Activated gamma-delta T cell treated with Interleukin-2 at 50 U/mL for 16 hours (primary cell): ENCODE measurements around the gene CCM2.
A peak's percentile ranks its signal among the peaks of the same experiment; 100 is the strongest.
"Not testable (repeated sequence)": the region's sequence is repeated elsewhere in the genome, so short reads cannot be mapped to it uniquely, and the experiment has no call there.

Experiments
- DNase-seq: peaks from one replicate; pipeline ENCODE4 v3.0.0-alpha.2; 2020

CCM2 gene

DNA sequence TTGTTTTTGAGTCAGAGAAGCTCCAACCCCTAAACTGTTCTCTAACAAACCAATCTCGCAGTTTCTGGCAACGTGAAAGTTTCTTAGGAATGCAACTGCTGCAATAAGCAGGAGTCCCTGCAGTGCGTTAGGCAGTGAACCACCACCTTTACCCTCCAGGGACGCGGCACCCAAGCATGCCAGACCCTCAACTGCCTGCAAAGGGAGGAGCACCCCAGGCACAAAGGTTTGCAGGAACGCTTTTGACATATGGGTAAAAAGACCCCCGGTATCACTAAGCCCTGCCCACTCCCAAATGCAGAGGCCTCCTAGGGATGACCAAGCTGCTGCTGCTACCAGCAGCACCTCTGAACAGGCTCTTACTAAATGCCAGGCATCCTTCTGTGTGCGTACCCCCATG lies 106.8 kb downstream of the CCM2 start:
- no peak for DNase-seq

DNA sequence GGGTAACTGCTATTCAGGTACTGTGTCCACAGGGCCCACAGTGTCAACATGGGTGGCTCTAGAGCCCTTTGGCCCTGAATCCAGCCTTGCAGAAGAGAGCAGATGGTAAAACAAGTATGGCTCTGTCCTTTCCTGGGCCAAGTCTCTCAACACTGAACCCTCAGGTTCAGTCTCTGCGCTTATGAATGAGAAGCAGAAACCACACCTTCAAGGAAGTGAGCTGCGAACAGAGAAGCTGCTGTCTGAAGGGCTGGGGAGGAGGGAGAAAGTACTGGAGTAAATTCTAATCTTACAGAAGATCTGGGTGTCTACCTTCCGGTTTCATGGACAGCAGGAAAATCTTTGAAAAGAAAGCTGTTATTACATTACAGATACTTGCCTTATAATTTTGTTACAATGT lies 107.4 kb downstream of the CCM2 start:
- DNase-seq: no peak

DNA sequence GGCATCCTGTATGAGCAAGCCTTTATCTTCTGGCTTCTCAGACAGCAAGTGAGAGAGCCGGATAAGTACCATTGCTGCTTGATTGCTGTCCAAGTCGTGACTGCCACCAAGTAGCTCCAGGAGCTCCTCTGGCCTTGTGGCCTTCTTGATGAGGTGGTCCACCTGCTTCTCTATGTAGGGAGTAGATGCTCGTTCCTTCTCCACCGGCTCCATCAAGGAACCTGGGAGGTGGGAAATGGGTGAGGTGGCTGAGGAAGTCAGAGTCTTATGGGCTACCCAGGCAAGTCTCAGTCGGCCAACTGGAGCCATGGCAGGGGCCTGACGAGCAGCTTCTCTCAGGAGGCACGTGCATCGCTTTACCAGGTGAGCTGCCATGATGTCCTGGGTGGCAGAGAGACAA lies 108.9 kb downstream of the CCM2 start:
- no peak for DNase-seq

GRCh38 chr7:45111298-45112223 lies 111.6 kb downstream of the CCM2 start, which contains the start of gene TBRG4:
Gene TBRG4 (minus strand): TSS chr7:45111697. CDS start chr7:45109237, 2,460 bp downstream.
- DNase-seq: peak; percentile 91

- no peak for DNase-seq
Measured at GRCh38 chr7:45112648-45113047, 112.6 kb downstream of the CCM2 start.

GRCh38 chr7:45114257-45114656 lies 114.3 kb downstream of the CCM2 start:
- DNase-seq: not testable (repeated sequence)

- no peak for DNase-seq
Measured at GRCh38 chr7:45114926-45115325, 114.9 kb downstream of the CCM2 start.

GRCh38 chr7:45116048-45116447 lies 116.0 kb downstream of the CCM2 start:
- DNase-seq: no peak

GRCh38 chr7:45117582-45117981 lies 117.6 kb downstream of the CCM2 start:
- DNase-seq: no peak

DNA sequence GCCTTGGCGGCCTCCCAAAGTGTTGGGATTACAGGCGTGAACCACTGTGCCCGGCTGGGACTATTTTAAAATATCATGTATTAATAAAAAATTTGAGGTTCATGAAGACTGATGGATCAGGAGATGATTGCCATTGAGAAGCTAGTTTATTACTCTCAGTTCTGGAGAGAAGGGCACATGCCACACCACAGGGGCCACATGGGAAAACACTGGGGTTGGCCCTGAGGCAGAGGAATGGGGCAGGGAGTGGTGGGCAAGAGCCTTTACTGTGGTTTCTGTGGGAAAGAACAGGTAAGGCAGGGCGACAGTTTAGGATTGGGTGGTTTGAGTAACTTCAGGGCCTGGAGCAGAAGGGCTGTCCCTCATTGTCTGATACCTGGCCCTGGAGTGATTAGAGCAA lies 118.3 kb downstream of the CCM2 start:
- DNase-seq: no peak

GRCh38 chr7:45118889-45119331 lies 118.9 kb downstream of the CCM2 start:
- no peak for DNase-seq

DNA sequence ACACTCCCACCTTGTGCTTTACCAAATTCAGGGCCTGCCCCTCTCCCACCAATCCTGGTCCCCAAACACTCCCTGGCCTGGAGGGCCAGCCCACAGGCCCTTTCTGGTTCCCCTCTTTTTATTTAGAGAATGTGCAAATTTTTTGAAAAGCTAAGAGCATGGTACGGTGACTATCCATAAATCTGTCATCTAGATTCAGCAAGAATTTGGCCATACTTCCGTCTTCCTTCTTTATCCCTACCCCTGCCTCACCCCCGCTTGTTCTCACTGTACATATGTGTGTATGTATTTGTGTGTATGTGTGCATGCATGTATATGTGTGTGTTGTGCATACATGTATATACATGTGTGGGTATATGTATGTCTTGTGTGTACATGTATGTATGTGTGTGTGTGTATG lies 119.5 kb downstream of the CCM2 start:
- no peak for DNase-seq

GRCh38 chr7:45122975-45123860 lies 123.2 kb downstream of the CCM2 start:
- peak; percentile 29 for DNase-seq

DNA sequence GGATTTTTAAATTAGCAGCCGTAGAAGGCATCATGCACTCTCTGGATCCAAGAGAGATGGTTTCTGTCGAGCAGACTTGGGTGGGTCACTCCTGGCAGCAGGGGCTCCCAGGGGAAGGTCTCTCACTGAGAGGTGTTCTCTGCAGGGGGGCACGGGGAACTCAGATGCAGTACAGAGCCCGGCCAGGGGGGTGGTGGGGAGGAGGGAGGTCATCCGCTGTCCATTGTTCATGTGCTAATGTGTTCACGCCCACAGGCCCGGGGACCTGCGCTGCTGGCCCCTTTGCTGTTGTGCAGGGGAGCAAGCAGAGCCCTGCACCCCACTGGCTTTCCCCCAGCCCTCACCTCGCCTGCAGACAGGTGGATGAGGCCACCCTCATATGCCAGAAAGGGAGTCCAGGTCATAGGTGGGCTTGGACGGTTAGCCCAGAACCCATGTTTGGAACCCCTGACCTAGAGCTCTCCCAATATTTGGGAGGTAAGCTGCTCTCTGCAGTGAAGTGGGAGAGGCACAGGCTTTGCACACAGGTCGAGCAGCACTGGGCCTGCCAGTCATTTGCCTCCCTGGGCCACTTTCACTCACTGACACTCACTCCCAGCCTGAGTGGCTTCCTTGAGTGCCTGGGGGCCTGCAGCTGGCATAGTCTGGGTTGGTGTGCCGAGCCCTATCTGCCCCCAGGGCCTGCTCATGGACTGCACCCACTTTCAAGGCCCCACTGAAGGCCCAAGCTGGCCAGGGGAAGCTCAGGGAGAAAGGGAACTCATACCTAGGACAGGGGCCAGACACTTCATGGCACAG lies 124.1 kb downstream of the CCM2 start:
- no peak for DNase-seq

- no peak for DNase-seq
Measured at GRCh38 chr7:45125193-45125904, 125.3 kb downstream of the CCM2 start.
